Left cardiac atrium (tissue), 4 donors: ENCODE measurements around the gene MRRF. TPM values are rescaled to one million over a fixed set of nuclear protein-coding genes. Genes with fewer than 3 reads are reported as not detected.

Source experiments
- ATAC-seq, 2 donors: fragments of 200-7000 bp; cut with Tn5 transposase; one replicate each; pipeline ENCODE4 v1.9.1; 2020; ENCODE audit warnings: mild to moderate bottlenecking in 2 of 2, moderate library complexity in 2 of 2
- DNase-seq: peaks from one replicate; pipeline ENCODE4 v3.0.0-alpha.2; 2020
- intact Hi-C, 2 donors: fragments of 100-400 bp; cut with DNase I; formaldehyde crosslinking; loops; one replicate each; pipeline versions ENCODE4 v1.14.1 to v1.15.1; 2022 to 2023
- total RNA-seq, 2 donors: library from RNA; stranded (reverse); fragmentation: NEBNext Ultra II Directional; extraction: Animal tissue kit (Norgen Biotek cat#: 25700); gene quantifications; one replicate each; pipeline ENCODE4 v1.2.1, GENCODE V29; 2021
- donor health status: DM: no; HTN: yes; CAD: no.
- donor health status: DM: no; HTN: yes; CAD: no; lungs with severe emphysema.
- donor health status: DM: yes; HTN: yes; CAD: no.
- donor health status: Dilated cardiomyopathy.

MRRF gene
- total RNA-seq, 2 donors from 2014 or later, result 32.1 to 32.9 TPM

GRCh38 chr9:122263699-122264349 lies 858 bp upstream of the MRRF start:
- no peak for DNase-seq
- peak in 1 of 2 donors; percentile 22 for ATAC-seq
- intact Hi-C loops, result loop anchor here in 1 of 2 donors (10.0 kb wide), 2 partner anchors 51 to 109 kb away; partner anchors contain the start of genes MORN5 and NDUFA8

GRCh38 chr9:122265149-122265915 lies 650 bp downstream of the MRRF start:
- ATAC-seq, result peak; percentile 8 to 9
- no peak for DNase-seq
- intact Hi-C loops, result loop anchor here in 1 of 2 donors (10.0 kb wide), 2 partner anchors 49 to 111 kb away; partner anchors contain the start of genes MORN5 and NDUFA8

GRCh38 chr9:122268041-122268814 lies 3.5 kb downstream of the MRRF start:
- intact Hi-C loops, result loop anchor here in 1 of 2 donors (10.0 kb wide), 2 partner anchors 47 to 113 kb away; partner anchors contain the start of genes MORN5 and NDUFA8
- ATAC-seq, result no peak

GRCh38 chr9:122274055-122274454 lies 9.4 kb downstream of the MRRF start:
- ATAC-seq (no peak), DNase-seq (no peak)
- intact Hi-C loops, result no loop called here

More at GRCh38 chr9:122268041-122268814, 3.5 kb downstream of the MRRF start:
- no peak for DNase-seq

- no peak for ATAC-seq
- no peak for DNase-seq
- intact Hi-C loops, result no loop called here
Measured at GRCh38 chr9:122276096-122276495, 11.4 kb downstream of the MRRF start.

GRCh38 chr9:122277285-122277897 lies 12.7 kb downstream of the MRRF start:
- ATAC-seq (no peak), DNase-seq (no peak)
- intact Hi-C loops, result no loop called here

- intact Hi-C loops, result no loop called here
- DNase-seq (no peak), ATAC-seq (no peak)
Measured at GRCh38 chr9:122281368-122281767, 16.7 kb downstream of the MRRF start.

GRCh38 chr9:122286764-122287163 lies 22.1 kb downstream of the MRRF start:
- ATAC-seq, result no peak
- intact Hi-C loops, result no loop called here
- no peak for DNase-seq

GRCh38 chr9:122287214-122287720 lies 22.6 kb downstream of the MRRF start:
- DNase-seq, result no peak
- ATAC-seq, result no peak
- intact Hi-C loops, result no loop called here

GRCh38 chr9:122291458-122291857 lies 26.8 kb downstream of the MRRF start:
- DNase-seq, result no peak
- intact Hi-C loops, result no loop called here
- ATAC-seq, result no peak

GRCh38 chr9:122294531-122294930 lies 29.8 kb downstream of the MRRF start:
- DNase-seq, result no peak
- intact Hi-C loops, result no loop called here
- no peak for ATAC-seq

GRCh38 chr9:122297512-122297911 lies 32.8 kb downstream of the MRRF start:
- DNase-seq, result no peak
- ATAC-seq, result no peak
- intact Hi-C loops, result no loop called here

GRCh38 chr9:122302237-122303093 lies 37.8 kb downstream of the MRRF start:
- ATAC-seq (no peak), DNase-seq (no peak)
- intact Hi-C loops, result no loop called here

GRCh38 chr9:122307061-122307460 lies 42.4 kb downstream of the MRRF start:
- peak; percentile 65 to 72 for ATAC-seq
- DNase-seq, result peak; percentile 63

GRCh38 chr9:122307925-122308324 lies 43.2 kb downstream of the MRRF start:
- intact Hi-C loops, result no loop called here
- ATAC-seq (peak; percentile 41 to 44), DNase-seq (peak; percentile 54)

More at GRCh38 chr9:122307061-122307460, 42.4 kb downstream of the MRRF start:
- intact Hi-C loops, result no loop called here

- DNase-seq, result no peak
- ATAC-seq, result no peak
- intact Hi-C loops, result loop anchor here in 1 of 2 donors (10.0 kb wide), 1 partner anchor 45 kb away; the partner anchor contains the start of genes MRRF and RBM18
Measured at GRCh38 chr9:122309861-122310260, 45.2 kb downstream of the MRRF start.

GRCh38 chr9:122314165-122314564 lies 49.5 kb downstream of the MRRF start:
- intact Hi-C loops, result loop anchor here in 1 of 2 donors (10.0 kb wide), 1 partner anchor 49 kb away; the partner anchor contains the start of genes MRRF and RBM18
- DNase-seq, result no peak
- no peak for ATAC-seq

GRCh38 chr9:122315534-122315933 lies 50.9 kb downstream of the MRRF start:
- intact Hi-C loops, result loop anchor here in 1 of 2 donors (10.0 kb wide), 1 partner anchor 51 kb away; the partner anchor contains the start of genes MRRF and RBM18
- ATAC-seq (no peak), DNase-seq (no peak)
